CD4-positive, alpha-beta T cell treated with Interleukin-12 subunit alpha and Interleukin-12 subunit beta, for 1 hour (primary cell): ENCODE data around the gene RASIP1.
"Not testable (repeated sequence)": the region's sequence is repeated elsewhere in the genome, so short reads cannot be mapped to it uniquely, and the experiment has no call there.

Experiments used
- DNase-seq: peaks from one replicate; pipeline ENCODE4 v3.0.0-alpha.2; 2020

Gene RASIP1

DNA sequence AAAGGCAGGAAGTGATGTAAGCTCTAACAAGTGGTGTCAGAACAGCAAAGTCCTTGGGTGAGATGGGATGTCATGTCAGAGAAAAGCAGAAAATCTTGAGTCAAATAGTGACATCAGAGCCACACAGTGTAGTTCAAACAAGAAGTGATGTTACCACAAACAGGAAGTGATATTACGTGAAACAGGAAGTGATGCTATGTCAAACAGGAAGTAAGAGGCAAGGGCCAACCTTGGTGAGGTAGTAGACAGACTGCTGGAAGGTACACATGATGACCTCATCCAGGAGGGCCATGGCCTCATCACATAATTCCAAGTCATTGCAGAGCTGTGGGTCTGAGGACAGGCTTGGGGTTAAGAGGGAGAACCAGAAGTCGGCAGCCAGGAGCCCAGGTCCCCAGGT is 13.9 kb downstream of the RASIP1 start:
- peak; percentile 68 for DNase-seq

DNA sequence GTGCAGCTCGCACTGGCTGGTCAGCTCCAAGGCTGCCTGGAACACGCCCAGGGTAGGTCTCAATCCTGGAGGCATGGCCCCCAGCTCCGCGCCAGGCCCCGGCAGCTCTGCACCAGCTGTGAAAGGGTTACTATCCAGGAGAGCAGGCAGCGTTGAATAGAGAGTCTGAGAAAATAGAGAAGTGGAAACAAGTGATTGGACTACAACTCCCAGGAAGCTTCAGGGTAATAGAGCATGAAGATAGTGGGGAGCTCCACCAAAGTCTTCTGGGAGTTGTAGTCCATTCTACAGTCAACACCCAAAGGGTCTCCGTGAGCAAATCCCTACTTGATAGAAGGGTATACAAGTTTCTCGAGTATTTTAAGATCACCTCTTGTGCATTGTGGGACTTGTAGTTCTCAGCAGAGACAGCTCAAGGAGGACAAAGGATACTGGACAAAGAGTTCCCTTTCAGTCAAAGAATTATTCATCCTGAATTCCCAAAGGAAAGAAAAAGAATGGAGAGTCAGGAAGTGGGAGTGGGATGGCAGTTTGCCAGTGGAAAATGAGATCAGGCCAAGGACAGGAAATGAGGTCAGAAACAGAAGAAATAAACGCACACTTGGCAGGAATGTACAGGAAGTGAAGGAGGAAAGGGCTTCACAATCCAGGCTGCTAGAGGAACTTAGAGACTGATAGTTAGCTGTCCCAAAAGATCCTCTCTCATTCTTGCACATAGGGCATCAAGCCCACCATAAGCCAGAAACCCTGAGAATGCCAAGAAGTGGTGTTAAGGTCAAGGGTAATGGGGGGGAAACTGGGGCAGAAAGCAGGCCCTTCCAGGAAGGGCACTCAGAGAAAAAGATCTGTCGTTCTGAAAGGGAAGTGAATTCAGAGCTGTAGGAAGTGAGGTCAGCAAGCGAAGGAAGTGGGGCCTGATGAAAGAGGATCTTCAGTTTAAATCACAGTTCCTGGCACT is 15.3 kb downstream of the RASIP1 start:
- DNase-seq, result peak; percentile 72

DNA sequence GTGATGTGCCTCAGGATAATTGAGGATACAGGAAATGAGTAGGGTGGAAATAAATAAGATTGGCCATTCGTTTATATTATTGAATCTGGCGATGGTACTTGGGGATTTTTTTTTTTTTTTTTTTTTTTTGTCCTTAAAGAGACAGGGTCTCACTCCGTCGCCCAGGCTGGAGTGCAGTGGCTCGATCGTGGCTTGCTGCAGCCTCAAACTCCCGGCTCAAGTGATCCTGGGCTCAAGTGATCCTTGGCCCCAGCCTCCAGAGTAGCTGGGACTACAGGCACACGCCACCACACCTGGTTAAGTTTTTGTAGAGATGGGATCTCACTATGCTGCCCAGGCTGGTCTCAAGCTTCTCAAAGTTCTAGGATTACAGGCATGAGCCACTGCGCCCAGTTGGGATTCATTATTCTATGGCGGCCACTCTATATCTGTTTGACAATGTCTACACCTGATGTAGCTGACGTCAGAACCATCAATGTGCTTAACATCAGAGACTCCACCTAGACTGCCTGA is 18.2 kb downstream of the RASIP1 start:
- no peak for DNase-seq

DNA sequence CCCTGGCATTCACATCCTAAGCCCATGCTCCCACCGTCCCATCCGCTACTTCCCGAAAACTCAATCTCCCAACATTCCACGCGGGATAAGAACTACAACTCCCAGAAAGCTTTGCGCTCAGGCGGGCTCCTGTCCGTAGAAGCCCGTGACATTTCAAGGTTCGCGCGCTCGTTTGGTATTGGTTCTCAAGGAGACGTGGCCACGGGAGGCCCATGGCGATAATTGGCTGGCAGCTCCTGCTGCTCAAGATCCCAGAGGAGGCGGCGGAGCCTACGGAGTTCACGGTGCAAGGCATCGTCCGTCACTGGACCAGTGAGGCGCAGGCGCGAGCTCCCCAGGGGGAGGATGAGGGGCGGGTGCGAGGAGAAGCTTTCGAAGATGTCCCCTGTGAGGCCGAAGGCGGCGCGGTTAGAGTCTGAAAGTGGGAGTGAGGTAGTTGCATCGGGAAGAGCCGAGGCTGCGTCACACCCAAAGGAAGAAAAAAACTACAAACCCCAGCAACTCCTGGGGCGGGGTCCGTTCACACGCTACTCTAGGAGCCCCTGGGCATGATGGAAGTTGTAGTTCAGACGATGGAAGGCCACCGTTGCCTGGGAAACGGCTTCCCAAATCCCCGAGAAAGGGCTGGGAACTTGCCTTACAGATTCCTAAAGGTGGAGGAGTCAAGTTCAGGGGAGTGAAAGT is 19.7 kb downstream of the RASIP1 start:
- DNase-seq, result peak; percentile 94

DNA sequence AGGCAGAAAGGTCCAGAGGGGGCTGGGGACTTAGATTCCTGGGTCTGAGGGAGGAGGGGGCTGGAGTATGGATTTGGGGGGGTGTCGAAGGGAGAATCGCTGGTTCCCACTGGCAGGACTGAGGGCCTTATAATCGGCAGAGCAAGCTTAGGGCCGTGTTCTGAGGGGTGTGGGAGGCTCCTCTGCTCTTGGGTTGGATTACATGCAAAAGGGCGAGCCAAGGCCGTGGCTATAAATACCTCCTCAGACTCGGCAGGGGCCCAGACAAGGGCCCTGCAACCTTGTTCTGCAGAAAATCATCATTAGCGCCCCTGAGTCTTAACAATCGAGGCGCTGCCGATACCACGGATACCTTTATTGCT is 20.2 kb downstream of the RASIP1 start:
- no peak for DNase-seq

DNA sequence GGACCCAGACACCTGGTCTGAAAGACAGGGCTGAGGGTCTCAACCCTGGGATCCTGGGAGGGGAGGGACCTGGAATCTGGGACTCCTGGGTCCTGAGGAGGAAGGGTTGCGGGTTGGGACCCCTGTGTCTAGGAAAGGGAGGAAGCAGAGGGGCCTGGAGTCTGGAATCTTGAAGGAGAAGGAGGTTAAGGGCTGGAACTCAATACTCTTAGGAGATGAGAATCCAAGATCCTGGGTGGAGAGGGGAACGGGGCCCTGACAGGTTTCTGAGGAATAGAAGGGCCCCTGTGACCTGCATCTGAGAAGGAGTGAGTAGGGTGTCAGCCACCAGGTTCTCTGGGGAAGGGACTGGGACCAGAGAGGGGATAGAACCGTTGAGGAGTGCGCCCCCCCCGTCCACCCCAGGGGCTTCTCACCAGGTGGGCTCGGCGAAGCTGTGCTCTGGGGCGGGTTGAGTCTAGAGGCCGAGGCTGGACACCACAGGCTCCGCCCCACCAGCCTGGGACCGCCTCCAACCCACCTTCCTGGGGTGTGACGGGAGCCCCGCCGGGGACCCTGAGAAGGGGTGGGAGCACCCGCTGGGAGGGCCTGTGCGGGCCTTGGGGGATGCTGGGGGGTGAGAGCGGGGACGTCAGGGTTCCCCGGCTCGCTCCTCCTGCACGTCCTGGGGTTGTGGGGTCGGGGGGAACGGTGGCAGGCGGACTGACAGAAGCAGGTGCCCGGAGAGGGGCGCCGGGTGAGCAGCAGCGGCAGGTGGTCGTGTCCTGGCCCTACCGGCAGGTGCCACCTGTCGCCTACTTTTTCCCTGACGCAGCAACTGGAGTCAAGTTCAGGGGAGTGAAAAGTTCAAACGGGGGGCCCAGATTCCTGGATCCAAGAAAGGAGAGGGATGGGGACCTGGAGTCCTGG is 20.9 kb downstream of the RASIP1 start, which contains the start of gene MAMSTR:
Gene MAMSTR, minus strand, starts transcription at position 463 of the 909 bp plus-strand sequence. CDS start 694 bp downstream, outside the sequence.
- DNase-seq, result no peak

DNA sequence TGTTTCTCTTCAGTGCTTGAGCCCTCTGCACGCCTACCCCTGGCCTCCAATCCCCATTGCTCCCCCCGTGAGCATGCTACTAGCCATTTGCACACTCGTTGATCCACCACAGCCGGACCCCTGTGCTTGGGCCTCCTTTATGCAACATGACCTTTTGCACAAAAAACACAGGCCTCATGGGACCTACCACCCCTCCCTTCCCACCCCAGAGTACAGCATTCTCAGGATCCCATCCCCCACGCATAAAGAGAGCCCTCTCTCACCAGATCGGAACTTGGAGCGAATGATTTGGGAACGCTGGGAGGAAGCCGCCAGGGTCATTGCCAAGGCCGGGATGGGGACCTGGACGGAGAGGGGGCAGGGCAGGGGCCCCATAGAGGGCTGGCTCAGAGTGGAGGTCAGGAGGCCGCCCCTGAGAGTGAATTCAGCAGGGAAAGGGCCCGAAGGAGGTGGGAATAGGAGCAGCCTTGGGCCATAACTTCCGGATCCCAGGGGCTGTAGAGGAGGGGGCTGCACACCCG is 21.6 kb downstream of the RASIP1 start:
- no peak for DNase-seq

DNA sequence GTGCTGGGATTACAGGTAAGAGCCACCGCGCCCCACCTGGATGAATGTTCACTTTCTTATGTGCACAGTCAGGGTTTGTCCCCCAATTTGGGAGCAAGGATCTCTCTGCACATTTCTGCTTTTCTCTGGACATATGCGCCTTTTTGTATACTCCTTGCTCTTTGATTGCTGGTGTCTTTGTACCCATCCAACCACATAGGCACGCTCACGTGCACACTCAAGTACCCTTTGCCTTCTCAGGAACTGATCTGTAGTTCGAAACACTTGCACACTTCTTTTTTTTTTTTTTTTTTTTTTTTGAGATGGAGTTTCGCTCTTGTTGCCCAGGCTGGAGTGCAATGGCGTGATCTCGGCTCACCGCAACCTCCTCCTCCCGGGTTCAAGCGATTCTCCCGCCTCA is 22.3 kb downstream of the RASIP1 start:
- DNase-seq, result not testable (repeated sequence)

DNA sequence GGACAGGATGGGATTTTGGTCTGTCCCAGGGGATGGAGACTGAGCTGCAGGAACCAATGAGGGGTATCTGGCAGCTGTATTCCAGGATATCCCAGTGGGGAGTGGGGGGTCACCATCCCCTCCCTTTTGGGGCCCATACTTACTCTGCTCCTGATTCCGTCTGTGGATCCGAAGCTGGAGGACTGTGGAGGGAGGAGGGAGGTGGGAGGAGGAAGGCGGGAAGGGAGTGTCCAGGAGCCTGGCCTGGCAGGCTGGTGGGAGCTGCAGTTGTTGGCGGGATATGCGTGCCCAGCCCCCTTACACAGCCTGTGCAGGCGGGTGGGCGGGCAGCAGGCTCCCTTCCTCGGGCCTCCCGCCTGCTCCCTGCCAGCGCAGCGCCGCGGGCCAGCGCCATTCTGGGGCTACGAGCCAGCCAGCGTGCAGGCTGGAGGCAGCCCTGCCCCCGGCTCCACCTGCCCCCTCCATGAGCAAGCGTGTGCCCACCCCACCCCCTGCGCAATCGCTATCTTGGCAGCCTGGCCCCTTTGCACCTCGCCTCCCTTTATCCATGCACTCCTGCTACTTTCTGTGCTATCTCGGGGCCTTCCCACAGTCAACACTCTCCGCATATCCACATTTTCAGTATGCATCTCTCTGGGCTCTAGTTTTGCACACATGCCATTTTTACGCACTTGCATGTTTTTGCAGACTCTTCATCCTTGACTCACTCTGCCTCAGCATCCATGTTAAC is 23.7 kb downstream of the RASIP1 start:
- DNase-seq, result no peak

DNA sequence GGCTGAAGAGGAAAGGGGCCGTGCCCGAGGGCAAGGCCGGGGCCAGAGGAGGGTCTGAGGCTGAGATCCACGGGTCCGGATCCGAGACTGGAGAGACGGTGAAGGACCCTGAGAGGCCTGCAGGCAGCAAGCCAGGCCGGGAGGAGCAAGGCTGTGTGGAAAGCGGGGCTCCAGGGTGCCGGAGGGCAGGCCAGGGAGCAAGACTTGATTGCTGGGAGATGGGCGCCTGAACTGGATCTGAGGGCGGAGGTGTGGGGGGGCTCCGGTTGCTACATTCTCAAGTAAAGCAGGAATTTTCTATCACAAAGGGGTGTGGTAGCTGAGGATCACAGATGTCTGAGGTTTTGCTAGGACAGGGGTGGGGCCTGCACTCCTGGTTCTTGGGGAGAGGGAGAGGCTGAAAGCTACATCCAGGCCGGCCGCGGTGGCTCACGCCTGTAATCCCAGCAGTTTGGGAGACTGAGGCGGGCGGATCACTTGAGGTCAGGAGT is 24.7 kb downstream of the RASIP1 start:
- DNase-seq, result no peak

DNA sequence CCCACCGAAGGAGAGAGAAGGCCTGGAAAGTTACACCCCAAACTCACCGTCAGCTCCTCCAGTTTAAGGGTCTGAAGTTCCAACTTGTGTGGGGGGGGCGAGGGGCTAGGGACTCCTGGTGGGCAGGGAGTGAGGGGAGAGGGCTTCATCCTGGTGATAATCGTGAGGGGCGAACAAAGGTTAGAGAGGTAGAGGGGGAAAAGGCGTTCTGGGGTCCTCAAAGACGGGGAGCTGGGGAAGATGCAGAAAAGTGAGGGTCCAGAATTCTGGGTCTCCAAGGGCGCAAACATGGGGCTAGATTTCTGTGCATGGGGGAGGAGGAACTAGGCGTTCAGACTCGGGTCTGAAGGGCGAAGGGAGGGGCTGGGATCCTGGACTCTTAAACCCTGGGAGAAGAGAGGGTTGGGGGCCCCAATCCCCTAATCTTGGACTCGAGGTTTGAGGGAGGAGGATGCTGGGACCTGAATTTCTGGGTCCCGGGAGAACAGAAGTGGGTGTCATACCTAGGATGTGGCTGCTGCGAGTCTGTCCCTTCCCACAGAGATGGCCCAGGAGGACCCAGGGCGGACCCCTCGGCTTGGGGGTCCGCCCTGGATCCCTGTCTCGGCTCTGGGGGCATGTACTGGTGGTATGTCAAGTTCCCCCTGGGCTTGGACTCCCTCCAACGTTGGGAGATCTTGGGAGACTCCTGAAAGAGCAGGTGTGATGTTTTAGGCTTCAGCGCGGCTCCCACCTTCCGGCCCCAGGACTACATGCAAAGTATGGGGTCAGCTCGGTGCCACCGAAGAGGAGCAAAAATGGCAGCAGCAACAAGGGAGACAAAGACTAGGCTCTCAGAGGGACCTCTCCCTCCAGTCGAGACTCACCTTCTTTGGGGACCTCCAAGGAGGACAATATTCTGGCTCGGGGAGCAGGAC is 25.4 kb downstream of the RASIP1 start:
- DNase-seq, result no peak

DNA sequence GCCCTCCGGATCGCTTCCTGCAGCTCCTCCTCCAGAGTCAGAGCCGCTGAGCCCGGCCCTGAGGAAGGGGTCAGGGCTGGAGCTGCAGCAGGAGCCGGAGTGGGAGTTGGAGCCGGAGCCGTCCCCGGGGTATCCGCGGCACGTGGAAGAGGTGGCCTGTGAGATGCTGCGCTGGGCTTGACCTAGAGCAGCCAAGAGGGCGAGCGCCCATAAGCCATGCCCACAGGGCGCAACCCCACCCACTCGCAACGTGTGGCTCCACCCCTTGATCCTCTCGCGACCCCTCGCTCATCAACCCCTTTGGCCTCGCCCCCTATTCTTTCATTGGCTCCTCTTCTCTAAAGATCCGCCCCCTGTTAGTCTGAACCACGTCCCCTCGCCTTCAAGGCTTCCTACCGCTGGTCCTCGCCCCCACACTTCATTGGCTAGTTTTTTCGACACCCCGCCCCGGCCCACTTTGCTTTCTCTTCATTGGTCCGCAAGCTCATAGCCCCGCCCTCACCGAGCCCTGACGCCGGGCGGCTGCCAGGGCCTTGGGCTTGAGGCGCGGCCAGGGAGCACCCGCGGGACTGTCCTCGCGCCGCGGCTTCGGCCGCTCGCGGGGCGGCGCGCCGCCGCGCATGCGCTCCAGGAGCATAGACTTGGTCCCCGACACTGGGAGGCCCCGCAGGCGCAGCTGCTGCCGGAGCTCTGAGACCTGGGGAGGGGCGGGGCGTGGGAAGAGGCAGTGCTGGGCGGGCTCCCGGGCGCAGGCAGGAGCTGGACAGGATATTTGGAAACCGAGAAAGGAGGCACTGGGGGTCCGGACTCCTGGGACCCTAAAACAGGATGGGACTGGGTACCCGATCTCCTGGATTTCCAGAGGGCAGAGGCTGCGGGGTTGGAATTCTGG is 26.3 kb downstream of the RASIP1 start:
- DNase-seq, result peak; percentile 99

DNA sequence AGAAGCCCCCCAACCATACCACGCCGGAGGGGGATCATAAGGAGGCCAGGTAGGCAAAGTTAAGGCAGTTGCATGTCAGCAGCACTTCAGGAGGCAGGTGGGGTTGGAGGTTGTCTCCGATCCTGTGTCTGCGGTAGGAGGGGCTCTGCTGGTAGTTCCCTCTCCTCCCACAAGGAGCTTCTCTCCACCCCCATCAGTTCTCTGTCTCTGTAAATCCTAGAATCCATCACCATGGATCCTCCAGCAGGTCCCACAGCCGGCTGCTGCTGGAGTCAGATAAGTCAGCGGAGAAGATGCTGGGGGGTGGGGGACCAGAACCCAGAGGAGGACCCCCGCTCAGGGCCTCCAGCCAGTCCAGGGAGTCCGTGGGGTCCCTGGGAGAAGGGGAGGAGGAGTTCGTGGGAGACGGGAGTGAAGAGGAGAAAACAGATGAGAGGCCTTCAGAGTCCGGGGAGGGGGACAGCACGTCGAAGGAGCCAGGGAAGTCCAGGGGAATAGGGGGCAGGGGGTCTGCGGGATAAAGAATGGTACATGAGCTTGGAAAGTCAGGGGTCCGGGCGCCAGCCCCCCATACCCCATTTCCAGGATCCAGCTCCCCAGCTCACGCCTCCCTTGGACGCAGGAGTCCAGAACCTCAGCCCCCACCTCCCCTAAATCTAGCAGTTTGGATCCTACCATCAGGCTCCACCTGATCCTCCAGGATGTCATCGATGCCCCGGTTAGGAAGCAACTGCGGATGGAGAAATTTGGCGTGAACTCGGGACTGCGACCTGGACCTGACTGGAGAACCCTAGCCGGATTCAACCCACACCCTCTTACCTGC is 27.2 kb downstream of the RASIP1 start:
- no peak for DNase-seq

DNA sequence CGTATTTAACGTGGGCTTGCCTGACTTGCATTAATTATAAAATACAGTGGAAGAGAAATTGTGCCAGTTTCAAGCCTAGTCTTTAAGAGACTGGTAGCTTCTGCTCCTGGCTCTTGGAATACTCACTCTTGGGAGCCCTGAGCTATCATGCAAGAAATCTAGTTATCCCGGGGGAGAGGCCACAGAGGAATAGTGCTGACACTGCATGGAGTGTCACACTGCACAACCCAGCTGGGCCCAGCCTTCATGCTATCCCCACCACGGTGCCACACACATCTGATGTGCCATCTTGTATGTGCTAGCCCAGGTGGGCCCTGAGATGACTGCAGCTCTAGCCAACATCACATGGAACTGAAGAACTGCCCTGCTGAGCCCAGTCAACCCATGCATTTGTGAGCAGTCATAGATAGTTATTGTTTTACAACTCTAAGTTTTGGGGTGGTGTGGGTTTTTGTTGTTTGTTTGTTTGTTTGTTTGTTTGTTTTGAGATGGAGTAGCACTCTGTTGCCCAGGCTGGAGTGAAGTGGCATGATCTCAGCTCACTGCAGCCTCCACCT is 29.2 kb downstream of the RASIP1 start:
- no peak for DNase-seq

DNA sequence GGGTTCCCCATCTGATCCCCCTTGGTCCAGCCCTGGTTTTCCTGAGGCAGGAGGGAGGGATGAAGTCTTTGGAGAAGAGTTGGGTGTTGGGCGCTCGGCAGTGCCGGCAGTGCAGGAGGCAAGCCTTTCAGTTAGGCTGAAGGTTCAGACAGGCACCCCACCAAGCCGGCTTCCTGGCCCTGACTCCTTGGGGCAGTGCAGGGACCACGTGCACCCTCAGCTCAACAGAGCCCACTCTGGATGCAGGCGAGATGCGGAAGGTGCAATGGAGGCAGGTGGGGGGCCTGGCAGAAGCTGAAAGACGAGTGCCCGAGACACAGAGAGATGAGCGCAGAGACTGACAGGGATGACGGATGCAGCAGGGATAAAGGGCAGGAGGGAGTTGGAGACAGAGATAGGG is 31.9 kb downstream of the RASIP1 start:
- no peak for DNase-seq

DNA sequence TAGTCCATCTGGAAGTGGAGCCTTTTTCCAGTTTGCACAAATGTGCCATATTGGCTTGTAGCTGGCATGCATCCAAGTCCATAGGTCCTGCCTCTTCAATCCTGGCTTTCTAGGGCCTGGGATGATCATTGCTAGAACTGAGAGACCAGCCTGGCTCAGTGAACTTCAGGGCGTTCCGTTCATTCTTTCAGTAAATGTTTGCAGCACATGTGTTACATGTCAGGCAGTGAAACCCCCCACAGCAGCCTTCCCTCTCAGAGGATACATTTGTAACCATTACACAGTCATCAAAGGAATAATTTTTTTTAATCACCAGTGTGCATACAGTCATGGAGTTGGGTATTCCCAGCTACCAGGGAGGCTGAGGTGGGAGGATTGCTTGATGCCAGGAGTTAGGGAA is 35.0 kb downstream of the RASIP1 start:
- no peak for DNase-seq

DNA sequence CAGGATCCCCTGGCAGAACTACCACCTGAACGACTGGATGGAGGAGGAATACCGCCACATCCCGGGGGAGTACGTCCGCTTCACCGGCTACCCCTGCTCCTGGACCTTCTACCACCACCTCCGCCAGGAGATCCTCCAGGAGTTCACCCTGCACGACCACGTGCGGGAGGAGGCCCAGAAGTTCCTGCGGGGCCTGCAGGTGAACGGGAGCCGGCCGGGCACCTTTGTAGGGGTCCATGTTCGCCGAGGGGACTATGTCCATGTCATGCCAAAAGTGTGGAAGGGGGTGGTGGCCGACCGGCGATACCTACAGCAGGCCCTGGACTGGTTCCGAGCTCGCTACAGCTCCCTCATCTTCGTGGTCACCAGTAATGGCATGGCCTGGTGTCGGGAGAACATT is 37.1 kb downstream of the RASIP1 start:
- no peak for DNase-seq

DNA sequence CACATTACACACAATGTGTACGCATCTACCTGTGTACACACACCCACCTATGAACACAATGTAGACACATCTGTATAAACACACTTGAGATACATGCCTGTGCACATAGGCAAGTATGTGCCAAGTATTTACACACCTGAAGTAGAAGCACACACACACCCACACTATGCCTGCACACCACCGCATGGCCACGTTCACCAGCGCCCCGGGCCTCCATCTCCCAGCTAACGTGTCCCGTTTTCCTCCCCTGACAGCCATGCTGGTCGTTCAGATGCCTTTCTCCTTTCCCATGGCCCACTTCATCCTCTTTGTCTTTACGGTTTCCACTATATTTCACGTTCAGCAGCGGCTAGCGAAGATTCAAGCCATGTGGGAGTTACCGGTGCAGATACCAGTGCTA is 37.7 kb downstream of the RASIP1 start:
- no peak for DNase-seq
